ENCODE data around the gene C19orf38. TPM values are rescaled to one million over a fixed set of nuclear protein-coding genes. Genes with fewer than 3 reads are reported as not detected.

Gene C19orf38
- total and polyA plus RNA-seq, 8 donors, result 0.92 to 2.2 (median 1.2) TPM; not detected in 3

DNA sequence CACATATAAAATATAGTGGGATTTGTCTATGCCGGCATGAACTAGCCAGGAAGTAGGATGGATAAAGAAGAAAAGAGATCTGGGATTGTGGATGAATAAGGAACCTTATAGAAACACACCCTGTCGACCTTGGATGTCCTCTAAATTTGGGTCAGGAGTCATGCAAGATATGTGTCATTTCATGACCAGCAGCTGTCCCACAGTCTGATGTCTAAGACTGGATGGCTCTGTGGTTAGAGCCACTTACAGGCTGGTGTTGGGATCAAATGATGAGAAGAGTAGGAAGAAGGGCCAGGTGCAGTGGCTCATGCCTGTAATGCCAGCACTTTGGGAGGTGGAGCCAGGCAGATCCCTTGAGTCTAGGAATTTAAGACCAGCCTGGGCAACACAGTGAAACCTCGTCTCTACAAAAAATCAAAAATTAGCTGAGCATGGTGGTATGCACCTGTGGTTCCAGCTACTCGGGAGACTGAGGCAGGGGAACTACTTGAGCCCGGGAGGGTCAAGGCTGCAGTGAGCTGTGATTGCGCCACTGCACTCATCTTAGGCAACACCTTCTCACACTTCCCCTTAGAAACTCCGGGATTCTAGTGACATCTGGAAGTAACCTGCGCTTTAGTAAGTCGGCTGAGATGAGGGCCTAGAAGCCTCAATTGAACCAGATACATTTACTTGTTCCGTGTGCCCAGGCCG lies 43.0 kb upstream of the C19orf38 start:
- WGBS, 5 donors, result 81 to 93% (median 92%) methylated on average over 11 of the region's 11 CpGs
- TF ChIP-seq POLR2AphosphoS5 (IDR thresholded peaks at IDR 0.05) (no peak), EP300 (IDR thresholded peaks at IDR 0.05) (no peak), POLR2A (IDR thresholded peaks at IDR 0.05) (no peak)
- Histone ChIP-seq H3K4me3 (no peak overlapping the region), H3K9me3 (no peaks in the 10 kb centered on the region), H3K27ac (peak overlapping the region in 1 of 5 donors; percentile 13), H3K4me1 (peaks cover 0 to 18% (median 0%) of the 10 kb centered on the region in 4 donors), H3K27me3 (no peaks in the 10 kb centered on the region), H3K36me3 (peaks cover 61 to 100% (median 98%) of the 10 kb centered on the region in 4 donors)
- peak in 1 of 2 donors; percentile 34 for DNase-seq
- intact Hi-C loops (cut with DNase I; ENCODE audit: low total_unique reads), result no loop called here

DNA sequence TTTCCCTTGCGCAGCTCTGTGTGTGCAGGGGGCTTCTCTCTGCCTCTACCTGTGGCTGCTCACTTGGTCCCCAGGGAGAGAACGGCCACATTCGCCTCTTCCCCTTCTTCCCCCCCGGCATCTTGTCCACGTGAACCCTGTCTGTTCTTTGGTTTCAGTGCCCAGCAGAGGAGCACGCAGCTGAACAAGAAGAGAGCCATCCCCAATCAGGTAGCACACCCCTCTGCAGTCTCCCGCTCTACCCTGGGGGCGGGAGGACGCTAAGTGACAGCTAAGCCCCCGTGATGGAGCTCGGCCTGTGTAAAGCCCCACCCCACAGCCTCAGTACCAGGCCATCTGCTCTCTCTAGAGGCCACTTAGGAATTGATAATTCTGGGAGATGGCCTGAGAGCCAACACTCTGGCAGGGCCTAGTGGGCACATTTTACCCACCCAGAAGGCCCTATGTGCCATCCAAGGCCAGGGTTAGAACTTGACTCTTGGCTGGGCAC lies 42.4 kb upstream of the C19orf38 start:
- 86 to 97% (median 90%) methylated on average over 11 of the region's 11 CpGs for WGBS, 5 donors
- H3K27ac ChIP-seq, result peak overlapping the region in 1 of 5 donors; percentile 13

DNA sequence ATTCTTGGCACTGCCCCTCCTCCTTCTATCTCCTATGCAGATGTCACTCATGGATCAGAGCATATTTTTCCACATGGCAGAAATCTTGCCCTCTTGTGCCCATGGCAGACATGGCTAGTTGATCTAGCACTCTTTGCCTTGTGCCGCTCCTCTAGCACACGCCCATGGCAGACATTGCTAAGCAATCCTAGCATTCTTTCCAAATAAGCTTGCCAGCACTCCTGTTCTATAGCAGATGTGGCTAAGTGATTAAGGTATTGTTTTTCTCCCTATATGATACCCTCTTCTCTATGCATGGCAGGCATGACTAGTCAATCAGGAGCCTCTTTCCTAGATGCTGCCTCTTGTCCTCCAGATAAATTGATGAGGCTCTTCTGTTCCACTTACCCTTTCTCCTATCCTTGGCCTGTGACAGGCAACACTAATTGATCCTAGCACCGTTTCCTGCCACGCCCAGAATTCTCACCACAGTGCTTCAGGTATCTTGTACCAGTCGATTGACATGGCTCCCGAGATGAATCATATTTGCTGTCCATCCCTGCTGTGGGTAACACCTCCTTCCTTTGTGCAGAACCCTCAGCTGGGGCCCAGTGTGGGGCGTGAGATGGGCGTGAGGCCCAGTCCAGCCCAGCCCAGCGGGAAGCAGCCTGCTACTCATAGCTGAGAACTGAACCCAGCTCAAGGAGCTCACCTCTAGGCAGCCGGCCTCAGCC lies 39.1 kb upstream of the C19orf38 start:
- intact Hi-C loops (cut with DNase I; ENCODE audit: low total_unique reads), result no loop called here
- Histone ChIP-seq H3K9me3 (no peaks in the 10 kb centered on the region), H3K4me3 (no peak overlapping the region), H3K36me3 (peaks cover 47 to 100% (median 98%) of the 10 kb centered on the region in 4 donors), H3K27me3 (no peaks in the 10 kb centered on the region), H3K27ac (peak overlapping the region in 2 of 5 donors; percentile 41 to 68), H3K4me1 (peaks cover 0 to 44% (median 0%) of the 10 kb centered on the region in 4 donors)
- TF ChIP-seq POLR2A (IDR thresholded peaks at IDR 0.05) (no peak), POLR2AphosphoS5 (IDR thresholded peaks at IDR 0.05) (no peak), EP300 (IDR thresholded peaks at IDR 0.05) (no peak)
- TF ChIP-seq, protein P1, sequence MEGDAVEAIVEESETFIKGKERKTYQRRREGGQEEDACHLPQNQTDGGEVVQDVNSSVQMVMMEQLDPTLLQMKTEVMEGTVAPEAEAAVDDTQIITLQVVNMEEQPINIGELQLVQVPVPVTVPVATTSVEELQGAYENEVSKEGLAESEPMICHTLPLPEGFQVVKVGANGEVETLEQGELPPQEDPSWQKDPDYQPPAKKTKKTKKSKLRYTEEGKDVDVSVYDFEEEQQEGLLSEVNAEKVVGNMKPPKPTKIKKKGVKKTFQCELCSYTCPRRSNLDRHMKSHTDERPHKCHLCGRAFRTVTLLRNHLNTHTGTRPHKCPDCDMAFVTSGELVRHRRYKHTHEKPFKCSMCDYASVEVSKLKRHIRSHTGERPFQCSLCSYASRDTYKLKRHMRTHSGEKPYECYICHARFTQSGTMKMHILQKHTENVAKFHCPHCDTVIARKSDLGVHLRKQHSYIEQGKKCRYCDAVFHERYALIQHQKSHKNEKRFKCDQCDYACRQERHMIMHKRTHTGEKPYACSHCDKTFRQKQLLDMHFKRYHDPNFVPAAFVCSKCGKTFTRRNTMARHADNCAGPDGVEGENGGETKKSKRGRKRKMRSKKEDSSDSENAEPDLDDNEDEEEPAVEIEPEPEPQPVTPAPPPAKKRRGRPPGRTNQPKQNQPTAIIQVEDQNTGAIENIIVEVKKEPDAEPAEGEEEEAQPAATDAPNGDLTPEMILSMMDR (IDR thresholded peaks at IDR 0.05), result no peak
- WGBS, 5 donors, result 61 to 73% (median 65%) methylated on average over 9 to 10 of the region's 10 CpGs
- peak in 1 of 2 donors; percentile 36 for DNase-seq

More for the DNA sequence above, 42.4 kb upstream of the C19orf38 start:
- H3K4me3 ChIP-seq, result no peak overlapping the region
- no peaks in the 10 kb centered on the region for H3K27me3 ChIP-seq
- intact Hi-C loops (cut with DNase I; ENCODE audit: low total_unique reads), result no loop called here
- no peak for TF ChIP-seq EP300 (IDR thresholded peaks at IDR 0.05)
- TF ChIP-seq, protein P1 (IDR thresholded peaks at IDR 0.05), result no peak
- TF ChIP-seq POLR2A (IDR thresholded peaks at IDR 0.05), result no peak
- no peak for TF ChIP-seq POLR2AphosphoS5 (IDR thresholded peaks at IDR 0.05)
- DNase-seq, result no peak
- H3K9me3 ChIP-seq, result no peaks in the 10 kb centered on the region
- peaks cover 55 to 100% (median 98%) of the 10 kb centered on the region in 4 donors for H3K36me3 ChIP-seq
- H3K4me1 ChIP-seq, result peaks cover 0 to 18% (median 0%) of the 10 kb centered on the region in 4 donors

DNA sequence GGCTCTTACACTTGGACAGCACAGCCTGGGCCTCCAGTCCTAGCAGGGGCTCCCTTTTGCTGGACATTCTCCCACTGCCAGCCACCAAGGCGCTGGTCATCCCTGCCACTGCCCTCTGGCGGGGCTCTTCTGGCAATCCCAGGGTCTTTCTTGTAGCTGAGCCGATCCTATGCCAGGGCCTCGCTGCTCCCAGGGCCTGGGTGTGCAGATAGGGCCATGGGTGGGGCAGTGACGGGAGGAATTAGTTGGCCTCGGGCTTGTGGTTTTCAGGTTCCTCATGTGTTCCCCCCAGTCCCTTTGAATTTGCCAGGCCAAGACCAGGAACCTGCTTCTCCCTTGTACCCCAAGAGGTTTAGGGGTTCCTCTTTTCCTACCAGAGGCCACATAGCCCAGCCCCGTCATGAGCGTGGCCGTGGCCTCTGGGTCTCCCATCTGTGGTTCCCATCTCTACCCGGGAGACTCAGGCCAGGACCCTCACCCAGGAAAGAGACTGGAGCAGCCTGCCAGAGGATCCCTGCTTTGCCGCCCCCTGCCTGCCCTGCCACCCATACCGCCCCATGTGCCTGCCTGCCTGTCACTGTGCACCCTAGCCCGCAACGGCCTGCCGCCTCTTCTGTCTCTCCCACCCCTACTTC lies 38.4 kb upstream of the C19orf38 start:
- Histone ChIP-seq H3K9me3 (no peaks in the 10 kb centered on the region), H3K27ac (peak overlapping the region in 2 of 5 donors; percentile 41 to 68), H3K4me1 (peaks cover 0 to 48% (median 0%) of the 10 kb centered on the region in 4 donors), H3K4me3 (no peak overlapping the region), H3K36me3 (peaks cover 50 to 100% (median 98%) of the 10 kb centered on the region in 4 donors), H3K27me3 (no peaks in the 10 kb centered on the region)
- TF ChIP-seq EP300 (IDR thresholded peaks at IDR 0.05) (no peak), POLR2AphosphoS5 (IDR thresholded peaks at IDR 0.05) (no peak), POLR2A (IDR thresholded peaks at IDR 0.05) (no peak)
- TF ChIP-seq, protein P1 (IDR thresholded peaks at IDR 0.05), result no peak
- intact Hi-C loops (cut with DNase I; ENCODE audit: low total_unique reads), result no loop called here
- 75 to 84% (median 79%) methylated on average over 14 to 15 of the region's 15 CpGs for WGBS, 5 donors
- no peak for DNase-seq
